Measurements from ENCODE around the gene CNTNAP2.

The CNTNAP2 gene

GRCh38 chr7:147146169-147146568 lies 1029.6 kb downstream of the CNTNAP2 start:
- DNase-seq = no peak

- no peak for DNase-seq
Observed at GRCh38 chr7:147151661-147152060, 1035.1 kb downstream of the CNTNAP2 start.

- no peak for DNase-seq
Observed at GRCh38 chr7:147153571-147153970, 1037.0 kb downstream of the CNTNAP2 start.

DNA sequence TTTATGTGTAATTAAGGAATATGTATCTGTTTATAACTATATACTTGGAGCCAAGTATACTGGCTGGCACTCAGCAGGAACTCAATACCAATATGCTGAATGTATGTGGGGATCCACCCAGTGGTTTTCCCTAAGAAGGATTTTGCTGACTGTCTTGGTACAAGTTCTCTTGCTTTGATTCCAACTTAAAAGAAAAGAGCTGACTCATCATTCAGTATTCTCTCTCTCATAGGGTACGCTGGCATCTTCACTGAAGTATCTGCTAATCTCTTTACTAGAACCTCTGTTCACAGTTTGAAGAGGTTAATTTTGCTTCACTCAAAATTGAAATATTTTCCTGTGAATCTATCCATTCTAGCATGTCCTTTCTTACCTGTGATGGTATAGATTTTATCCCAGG lies 1044.8 kb downstream of the CNTNAP2 start:
- DNase-seq = no peak

DNA sequence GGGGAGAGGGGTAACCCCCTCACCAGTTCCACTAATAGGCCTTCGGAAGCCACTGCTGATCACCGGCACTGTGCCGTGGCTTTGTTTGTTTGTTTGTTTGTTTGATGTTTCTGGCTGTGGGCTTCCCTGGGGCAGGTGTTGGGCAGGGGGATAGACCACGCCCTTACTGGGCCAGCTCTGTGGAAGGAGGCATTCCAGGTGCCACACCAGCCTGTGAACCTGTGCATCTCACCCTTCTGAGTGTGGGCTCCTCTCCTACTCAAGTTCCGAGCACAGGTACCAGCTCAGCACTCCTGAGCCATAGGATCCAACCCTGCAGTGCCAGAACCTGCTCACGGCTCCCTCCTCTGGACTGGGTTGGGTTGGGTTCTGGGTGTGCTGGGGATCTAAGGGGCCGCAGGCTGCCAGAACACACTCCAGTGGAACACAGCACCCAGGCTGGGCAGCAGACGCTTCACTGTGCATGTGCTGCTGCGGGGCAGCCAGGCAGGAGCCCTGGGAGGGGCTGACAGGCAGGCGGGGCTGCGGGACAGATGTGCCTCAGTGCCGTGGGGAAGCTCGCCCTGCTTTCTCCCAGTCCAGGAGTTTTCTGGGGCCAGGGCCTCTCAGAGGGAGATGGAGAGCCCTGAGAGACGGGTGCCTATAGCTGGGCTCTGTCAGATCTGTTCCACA lies 1053.9 kb downstream of the CNTNAP2 start:
- no peak for DNase-seq

DNA sequence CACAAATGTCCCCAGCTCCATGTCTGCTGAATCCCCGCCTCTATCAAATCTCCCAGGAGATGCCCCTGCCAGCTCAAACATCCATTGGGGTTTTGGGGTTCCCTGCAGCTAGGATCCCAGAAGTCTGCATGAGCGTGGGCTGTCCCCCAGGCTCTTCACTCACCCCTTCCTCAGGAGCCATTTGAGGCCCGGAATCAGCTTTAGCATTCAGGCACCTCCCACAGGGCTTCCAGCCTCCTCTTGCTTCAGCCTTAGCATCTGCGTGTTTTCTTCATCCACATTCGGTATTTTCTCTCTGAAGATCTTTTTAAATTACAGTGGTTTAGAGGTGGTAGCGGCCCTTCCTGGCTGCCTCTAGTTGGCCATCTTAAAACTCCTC lies 1054.4 kb downstream of the CNTNAP2 start:
- DNase-seq = no peak

GRCh38 chr7:147173883-147174282 lies 1057.3 kb downstream of the CNTNAP2 start:
- no peak for DNase-seq

- peak; percentile 49 for DNase-seq
Observed at GRCh38 chr7:147182874-147183273, 1066.3 kb downstream of the CNTNAP2 start.

- no peak for DNase-seq
Observed at GRCh38 chr7:147183276-147183675, 1066.7 kb downstream of the CNTNAP2 start.

GRCh38 chr7:147188467-147188866 lies 1071.9 kb downstream of the CNTNAP2 start:
- no peak for DNase-seq

- DNase-seq = no peak
Observed at GRCh38 chr7:147193476-147193875, 1076.9 kb downstream of the CNTNAP2 start.

- no peak for DNase-seq
Observed at GRCh38 chr7:147196481-147196880, 1079.9 kb downstream of the CNTNAP2 start.

DNA sequence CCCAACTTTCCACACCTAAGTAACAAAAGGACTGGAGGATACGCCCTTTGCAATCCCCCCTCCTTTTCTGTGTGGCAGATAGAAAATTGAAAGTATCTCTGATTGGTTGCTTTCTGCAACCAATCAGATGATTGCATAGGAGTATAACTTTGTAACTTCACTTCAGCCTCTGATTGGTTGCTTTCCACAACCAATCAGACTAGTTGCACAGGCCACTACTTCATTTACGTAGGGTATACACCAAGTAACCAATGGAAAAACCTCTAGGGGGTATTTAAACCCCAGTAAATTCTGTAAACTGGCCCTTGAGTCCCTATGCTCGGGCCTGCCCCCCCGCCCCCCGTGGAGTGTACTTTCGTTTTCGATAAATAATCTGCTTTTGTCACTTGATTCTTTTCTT lies 1080.4 kb downstream of the CNTNAP2 start:
- DNase-seq = no peak

DNA sequence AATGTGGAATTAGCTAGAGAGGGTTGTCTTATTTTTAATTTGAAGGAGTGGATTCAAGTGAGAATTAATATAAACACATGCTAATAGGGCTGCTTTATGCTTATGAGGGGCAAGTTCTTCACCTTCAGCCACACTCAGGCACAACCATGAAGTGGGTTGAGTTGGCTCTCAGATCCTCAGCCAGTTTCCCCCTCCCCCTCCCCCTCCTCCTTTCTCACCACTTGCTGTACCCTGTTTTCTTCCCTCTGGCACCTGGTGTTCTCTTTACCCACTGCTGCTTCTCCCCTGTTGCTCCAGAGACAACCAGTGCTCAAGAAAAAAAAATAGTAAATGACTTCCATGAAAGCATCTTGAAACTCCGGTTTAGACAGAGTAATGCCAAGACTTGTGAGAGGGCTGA lies 1083.3 kb downstream of the CNTNAP2 start:
- DNase-seq = no peak

DNA sequence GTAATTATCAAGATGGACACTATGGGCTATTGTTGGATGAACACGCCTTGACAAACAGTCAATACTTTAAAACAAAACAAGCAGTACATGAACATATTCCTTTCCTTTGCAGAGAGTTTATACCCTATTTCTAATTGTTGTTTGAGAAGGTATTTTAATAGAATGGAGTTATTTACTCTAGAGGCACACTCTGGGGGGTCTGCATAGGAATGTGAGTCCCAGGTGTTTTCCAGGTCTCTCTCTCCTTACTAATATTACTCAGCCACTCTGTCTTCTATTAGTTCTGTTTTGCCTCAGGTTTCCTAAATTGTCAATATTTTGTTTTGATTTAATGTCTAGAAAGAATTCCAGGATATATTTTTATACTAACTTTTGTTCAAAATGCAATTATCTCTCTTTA lies 1091.4 kb downstream of the CNTNAP2 start:
- no peak for DNase-seq

DNA sequence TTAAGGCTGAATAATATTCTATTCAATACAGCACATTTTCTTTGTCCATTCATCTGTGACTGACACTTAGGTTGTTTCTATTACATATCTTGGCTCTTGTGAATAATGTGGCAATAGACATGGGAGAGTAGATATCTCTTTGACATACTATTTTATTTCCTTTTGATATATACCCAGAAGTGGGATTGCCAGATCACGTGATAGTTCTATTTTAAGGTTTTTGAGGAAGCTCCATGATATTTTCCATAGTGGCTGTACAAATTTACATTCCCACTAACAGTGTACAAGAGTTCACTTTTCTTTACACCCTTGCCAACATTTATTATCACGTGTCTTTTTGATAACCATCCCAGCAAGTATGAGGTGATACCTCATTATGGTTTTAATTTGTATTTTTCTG lies 1114.7 kb downstream of the CNTNAP2 start:
- no peak for DNase-seq

DNA sequence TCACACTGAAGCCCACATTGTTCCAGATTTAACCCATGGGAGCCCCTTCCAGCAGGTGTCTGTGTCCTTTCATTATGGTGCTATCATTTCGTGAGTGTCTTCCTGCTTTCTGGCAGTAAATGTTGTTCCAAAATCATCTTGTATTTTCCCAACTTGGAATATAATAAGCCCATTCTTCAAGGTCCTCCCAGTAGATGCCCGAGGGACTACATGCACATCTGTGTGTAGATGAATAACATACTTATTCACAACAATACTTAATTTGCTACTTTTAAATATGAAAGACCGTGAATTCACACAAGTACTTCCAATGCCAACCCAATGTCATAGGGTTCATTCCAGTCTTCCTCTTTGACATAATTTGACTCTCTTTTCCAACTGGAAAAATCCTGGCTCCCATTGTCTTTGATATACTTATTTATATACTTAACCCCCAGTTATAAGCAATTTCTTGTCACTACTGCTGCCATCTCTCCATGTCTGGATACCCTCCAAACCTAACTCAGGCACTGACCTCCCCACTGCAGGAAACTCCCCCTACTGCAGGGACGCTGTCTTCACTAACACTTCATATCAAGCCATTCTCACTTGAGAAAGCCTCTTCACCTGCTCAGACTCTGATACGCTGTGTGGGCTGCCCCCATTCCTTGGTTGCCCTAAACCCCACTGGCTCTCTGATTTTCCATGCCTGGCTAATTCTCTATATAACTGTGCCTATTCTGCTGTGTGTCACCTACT lies 1119.2 kb downstream of the CNTNAP2 start:
- DNase-seq = no peak

DNA sequence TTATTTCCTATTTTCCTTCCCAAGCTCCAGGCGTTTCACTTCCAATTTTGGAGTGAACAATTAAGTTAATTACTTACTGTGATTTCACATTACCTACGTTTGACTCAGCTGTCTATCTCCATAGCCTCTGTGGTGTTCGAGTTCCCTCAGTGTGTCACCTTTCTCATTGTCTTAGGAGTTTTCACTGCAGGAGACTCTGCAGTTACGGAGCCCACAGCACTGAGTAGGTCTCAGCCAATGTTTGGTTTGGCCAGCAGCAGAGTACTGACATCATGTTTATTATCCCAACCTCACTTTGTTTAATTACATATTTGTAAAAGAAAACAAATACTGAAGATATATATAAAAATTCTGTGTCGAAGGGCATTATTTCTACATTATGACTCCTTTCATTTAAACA lies 1123.9 kb downstream of the CNTNAP2 start:
- no peak for DNase-seq

GRCh38 chr7:147245274-147245673 lies 1128.7 kb downstream of the CNTNAP2 start:
- peak; percentile 36 for DNase-seq

GRCh38 chr7:147249956-147250355 lies 1133.4 kb downstream of the CNTNAP2 start:
- no peak for DNase-seq

DNA sequence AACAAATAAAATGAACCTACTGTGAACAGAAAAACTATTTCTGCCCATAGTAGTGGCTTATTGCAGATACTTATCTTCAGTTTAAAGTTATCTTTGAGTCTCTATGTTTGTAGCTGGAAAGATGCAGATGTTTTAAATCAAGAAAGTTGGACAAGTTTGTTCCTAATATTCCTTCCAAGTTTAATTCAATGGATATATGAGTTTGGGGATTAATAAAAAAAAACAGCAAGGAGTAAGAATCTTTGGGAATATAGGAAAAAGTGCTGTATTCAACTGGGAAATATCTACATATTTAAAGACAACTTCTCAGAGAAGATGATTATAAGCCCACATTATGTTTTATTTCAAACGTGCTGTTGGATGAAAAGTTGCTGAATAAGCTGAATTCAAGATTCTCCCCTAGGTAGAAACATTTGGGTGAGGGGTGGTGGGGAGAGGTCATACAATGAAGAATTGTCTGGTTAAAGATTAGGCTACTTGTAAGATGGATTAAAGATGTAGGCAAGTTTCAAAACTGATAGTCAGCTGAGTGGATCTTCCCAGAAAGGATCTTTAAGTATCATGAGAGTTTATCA lies 1135.2 kb downstream of the CNTNAP2 start:
- DNase-seq = no peak

DNA sequence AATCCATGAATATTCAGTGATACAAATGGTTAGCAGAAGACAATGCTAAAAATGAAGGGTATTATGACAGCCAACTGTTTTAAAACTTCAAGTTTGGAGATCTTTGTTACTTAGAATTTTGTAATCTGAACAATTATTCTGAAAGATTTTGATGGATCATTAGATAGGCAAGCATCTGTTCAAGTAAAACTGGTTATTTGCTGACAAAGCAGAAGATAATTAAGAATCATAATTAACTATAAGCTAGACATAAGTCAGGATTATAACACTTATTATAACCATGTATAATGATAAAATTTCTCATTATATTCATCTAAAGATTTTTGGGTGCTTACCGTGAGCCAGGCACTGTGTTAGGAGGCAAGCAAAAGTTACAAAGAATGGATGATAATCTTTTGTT lies 1145.1 kb downstream of the CNTNAP2 start:
- no peak for DNase-seq

GRCh38 chr7:147265528-147265927 lies 1148.9 kb downstream of the CNTNAP2 start:
- no peak for DNase-seq

- no peak for DNase-seq
Observed at GRCh38 chr7:147276106-147276505, 1159.5 kb downstream of the CNTNAP2 start.
